Posterior cingulate gyrus (tissue), 11 donors: ENCODE data around the gene NR2C2AP.

Experiments
- DNase-seq, 10 donors: peaks; one replicate each; pipeline versions ENCODE4 v3.0.0 to v3.0.0-alpha.2; 2020 to 2021; ENCODE audit warnings: mixed read lengths in 3 of 10
- intact Hi-C: fragments of 100-400 bp; cut with DNase I; formaldehyde crosslinking; loops from one replicate; pipeline ENCODE4 v1.15.1; 2023

Gene NR2C2AP

DNA sequence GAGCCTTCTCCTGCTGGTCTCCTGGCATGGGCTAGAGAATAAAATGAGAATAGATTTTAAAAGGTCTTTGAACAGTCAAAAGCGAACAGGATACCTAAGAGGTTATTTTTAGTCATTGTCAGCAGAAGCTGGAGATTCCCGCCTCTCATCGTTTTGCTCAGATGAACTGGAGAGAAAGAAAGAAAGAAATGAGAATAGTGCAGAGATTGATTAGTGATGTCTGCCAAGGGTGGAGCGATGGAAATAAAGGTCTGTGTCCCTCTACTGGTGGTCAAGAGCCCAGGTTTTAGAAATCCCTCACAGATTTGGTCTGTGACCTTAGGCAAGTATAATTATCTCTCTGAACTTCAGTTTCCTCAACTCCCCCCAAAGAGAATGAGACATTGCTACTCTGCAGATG, 13.9 kb upstream of the NR2C2AP start:
- intact Hi-C loops, result no loop called here
- DNase-seq, result no peak

DNA sequence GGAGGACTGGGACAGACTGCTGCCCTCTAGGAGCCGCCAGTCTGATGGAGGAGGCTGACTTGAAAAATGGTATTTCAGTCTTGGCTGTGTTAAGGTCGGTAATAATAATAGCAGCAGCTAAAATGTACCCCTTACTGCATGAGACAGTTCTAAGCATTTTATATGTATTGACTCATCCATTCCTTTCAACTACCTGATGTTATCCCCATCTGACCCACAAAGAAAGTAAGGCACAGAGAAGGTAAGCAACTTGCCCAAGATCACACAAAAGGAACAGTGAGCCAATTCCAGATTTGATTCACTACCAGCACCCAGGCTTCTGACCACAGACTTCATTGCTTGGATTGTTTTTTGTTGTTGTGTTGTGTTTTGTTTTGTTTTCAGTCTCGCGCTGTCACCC, 12.6 kb upstream of the NR2C2AP start:
- DNase-seq, result no peak
- intact Hi-C loops, result no loop called here

DNA sequence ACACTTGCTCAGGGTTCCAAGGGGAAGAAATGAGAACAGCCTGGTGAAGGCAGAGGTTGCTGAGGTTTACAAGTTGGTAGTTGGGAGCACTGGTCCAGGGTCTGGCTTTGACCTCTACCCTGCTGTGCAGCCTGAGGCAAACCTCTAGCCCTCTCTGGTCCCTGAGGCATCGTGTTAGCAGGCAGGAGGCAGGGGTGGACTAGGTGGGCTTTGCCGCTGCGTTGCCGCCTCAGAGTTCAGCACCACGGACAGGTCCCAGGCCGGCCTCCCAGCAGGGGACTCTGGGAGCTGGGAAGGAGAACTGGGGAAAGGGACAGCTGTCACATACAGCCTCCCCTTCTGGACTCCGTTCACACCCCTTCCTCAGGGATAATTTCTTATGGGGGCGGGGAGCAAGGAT, 11.7 kb upstream of the NR2C2AP start:
- intact Hi-C loops, result no loop called here
- no peak for DNase-seq

DNA sequence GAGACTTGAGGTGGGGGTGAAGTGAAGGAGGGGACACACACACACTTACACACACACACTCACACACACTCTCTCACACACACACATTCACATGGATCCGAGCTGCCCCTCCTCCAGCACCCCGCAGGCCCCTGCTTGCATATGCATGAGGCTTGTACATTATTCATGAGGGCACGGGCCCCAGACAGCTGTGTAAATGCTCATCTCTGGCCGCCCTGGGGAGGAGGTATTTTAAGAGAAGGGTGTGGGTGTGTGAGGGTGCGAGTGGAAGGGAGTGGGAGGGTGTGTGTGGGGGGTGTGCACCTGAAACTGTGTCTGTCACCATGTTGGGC, 10.9 kb upstream of the NR2C2AP start:
- peak in 4 of 10 donors; percentile 27 to 88 (median 62) for DNase-seq
- intact Hi-C loops, result no loop called here

DNA sequence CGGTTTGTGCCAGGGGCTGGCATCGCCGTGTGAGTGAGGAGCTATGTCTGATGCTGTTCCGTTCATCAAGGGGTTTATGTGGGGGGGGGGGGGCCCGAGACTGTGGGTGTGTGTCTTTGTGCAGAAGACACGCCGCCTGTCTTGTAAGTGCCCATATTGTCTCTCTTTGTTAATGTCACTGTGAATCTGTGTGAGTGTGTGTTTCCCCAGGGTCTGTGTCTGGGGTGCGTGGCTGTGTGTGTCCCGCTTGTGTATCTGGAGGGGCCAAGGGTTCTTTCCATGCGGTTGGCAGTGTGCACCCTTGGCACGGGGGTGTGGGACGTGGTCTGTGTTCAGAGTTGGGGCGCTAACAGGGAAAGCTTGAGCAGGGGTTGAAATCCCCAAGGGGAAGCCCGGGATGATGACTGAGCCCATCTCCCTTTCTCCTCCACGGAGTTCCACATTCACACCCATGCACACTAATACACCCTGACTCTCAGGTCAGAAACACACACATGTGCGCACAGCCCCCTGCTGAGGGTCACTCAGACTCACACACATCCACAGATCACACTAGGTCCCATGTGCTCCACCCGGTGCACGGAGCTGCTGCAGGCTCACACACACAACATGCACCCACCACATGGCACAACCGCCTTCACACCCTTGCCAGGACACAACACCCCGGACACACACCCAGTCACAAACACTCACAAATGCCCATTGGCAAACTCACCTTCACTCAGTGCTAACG, 10.4 kb upstream of the NR2C2AP start:
- peak in 1 of 10 donors; percentile 23 for DNase-seq
- intact Hi-C loops, result no loop called here

DNA sequence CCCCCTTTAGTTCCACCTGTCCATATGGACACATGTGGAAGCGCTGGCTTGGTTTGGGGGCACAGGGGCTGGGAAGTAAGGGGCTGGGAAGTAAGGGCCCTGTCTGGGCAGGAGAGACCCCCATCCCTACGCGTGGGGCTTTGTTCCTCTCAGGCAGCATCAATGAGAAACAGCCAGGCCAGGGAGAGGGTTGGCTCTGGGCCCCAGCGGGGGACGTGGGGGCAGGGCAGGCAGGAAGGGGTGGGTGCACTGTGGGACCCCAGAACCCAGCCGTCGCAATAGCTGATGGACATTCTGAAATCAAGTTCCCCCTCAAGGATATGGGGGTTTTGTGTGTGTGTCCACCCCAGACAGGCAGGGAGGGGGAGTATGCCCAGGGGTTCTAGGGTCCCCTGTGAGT, 9.7 kb upstream of the NR2C2AP start:
- DNase-seq, result no peak
- intact Hi-C loops, result no loop called here

DNA sequence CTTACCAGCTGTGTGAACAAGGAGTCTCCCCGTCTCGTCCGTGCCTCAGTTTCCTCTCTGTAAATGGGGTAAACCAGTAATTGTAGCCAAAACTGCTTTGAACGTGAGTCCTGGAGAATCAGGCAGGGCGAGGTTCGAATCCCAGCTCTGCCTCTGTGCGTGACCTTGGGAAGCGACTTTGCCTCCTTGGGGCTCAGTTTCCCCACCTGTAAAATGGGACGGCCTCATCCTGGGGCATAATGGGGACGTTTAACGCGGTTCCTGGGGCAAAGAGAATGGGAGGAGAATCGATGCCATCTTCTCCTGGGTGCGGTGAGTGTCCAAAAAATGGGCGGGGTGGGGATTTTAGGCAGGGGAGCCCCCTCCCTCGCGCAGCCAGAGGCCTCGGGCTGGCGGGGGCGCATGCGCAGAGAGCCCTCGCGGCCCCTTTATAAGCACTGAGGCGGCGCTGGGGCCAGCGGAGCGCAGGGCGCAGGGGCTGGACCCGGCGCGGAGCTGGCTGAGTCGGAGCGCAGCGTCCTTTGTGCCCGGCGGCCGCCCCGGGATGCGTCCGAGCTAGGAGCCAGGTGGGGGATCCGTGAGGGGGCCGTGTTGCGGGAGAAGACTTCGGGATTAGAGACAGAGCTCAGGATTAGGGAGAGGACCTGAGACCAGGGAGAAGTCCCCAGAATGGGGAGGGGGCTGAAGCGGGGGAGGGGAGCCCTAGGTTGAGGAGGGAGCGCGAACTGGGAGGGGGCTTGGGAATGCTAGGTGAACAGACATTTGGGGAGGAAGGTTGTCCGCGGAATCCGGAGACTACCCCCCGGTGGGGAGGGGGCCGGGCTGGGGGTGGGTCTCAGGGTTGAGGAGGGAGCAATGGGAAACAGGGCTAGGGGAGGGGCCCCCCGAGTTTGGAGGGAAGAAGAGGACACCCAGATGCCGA, 8.5 kb upstream of the NR2C2AP start, which contains the start of gene NCAN:
Gene NCAN, plus strand, starts transcription at position 460 of the 922 bp plus-strand sequence. CDS start 4,996 bp downstream, outside the sequence.
- peak in 9 of 10 donors; percentile 40 to 93 (median 67) for DNase-seq
- intact Hi-C loops, result no loop called here

DNA sequence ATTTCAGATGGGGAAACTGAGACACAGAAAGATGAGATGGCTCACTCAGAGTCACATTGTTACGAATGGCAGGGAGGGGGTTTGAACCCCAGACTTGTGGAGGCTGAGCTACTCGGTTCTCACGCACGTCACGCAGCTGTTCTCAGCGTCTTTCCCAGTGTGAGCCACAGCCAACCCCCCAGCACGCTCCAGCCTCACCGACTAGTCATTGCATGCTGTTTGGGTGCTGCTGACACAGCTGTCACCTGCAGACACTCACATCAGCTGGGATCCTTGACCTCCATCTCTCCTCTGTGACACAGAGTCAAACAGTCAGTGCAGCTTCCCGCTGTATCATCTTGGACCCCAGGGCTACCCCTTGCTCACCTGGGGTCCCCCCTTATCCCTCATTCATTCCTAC, 6.2 kb upstream of the NR2C2AP start:
- intact Hi-C loops, result no loop called here
- DNase-seq, result no peak

DNA sequence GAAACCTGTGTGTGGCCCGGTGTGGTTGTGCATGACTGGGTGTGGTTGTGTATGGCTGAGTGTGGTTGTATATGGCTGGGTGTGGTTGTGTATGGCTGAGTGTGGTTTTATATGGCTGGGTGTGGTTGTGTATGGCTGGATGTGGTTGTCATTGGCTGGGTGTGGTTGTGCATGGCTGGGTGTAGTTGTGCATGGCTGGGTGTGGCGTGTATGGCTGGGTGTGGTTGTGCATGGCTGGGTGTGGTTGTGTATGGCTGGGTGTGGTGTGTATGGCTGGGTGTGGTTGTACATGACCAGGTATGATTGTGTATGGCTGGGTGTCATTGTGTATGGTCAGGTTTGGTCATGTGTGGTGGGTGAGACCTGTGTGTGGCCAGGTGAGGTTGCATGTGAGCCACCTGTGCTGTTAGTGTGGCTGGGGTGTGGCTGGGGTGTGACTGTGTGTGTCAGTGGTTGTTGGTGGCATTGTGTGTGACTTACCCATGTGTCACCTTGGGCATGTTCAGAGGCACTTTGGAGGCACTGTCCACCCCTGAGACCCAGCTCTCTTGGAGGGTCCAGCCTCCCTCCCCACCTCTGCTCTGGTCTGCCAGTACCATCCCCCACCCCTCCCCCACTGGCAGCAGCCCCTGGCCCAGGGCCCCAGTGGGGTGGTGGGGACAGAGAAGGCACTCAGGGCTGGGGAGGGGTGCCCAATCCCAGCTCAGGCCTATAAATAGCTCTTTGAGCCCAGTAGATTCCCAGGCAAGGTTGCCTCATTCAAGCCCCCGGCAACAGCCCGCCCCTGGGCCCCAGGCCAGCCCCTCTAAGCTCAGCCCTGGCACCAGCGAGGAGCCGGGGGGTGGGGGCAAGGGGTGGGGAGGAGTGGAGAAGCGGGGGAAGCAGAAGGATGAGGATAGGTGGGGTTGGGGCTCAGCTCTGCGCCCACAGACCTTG, 4.7 kb upstream of the NR2C2AP start:
- peak in 7 of 10 donors; percentile 12 to 84 (median 49) for DNase-seq
- intact Hi-C loops, result no loop called here

DNA sequence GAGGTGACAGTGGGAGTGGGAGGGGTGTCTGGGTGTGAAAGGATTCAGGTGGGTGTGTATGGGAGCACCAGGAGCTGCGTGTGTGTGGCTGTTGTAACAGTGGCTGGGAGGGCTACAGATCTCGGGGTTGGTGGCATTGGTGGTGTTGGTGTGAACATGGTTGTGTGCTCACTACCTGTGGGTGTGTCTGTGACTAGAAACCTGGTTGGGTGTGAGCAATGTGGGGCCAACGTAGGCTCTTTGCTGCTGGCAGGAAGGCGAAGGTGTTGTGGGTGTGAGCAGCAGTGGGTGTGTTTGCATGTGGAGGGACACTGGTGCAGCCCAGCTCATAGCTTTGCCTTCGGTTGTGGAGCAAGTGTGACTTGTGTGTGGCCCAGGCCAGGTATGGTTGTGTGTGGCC, 3.7 kb upstream of the NR2C2AP start:
- intact Hi-C loops, result no loop called here
- no peak for DNase-seq

DNA sequence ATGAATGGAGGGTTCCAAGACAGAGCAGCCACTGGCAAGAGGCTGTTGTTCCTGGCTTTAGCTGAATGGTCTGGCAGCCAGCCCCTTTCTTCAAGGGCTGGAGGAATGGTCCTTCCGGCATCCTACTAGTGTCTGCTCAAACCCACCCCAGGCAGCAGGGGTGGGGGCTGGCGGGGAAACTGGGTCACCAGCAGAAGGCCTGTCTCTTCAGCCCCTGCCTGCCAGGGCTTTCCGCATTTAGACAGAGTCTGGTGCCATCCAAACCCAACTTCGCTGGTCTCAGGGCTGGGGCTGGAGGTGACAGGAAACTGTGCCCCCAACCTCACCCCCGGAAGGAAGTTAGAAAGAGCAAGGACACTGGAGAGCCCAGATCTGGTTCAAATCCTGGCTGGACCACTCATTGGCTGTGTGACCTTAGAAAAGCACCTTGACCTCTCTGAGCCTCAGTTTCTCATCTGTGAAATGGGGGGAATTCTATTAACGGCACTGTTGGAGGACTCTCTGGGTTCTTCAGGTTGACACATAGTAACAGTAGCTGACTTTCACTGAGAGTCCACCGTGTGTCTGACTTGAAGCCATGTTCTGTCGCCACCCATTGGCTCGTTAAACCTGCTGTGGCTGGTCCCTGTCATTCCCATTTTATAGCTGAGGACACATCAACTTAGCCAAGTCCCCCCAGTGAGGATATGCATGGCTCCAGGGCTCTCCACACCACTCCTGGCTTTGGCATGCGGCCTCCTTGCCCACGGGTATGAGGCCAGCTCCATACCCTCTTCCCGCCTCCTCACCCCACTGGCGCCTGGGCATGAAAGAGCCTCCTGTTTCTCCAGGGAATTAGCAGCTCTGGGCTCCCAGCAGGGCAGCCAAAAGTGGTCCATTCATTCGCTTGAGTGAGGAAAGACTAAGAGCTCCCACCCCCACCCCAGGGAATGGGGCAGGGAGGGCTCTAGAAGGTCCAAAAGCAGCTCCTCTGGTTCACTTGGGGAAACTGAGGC, 2.5 kb upstream of the NR2C2AP start:
- intact Hi-C loops, result no loop called here
- peak in 8 of 10 donors; percentile 14 to 90 (median 57) for DNase-seq

DNA sequence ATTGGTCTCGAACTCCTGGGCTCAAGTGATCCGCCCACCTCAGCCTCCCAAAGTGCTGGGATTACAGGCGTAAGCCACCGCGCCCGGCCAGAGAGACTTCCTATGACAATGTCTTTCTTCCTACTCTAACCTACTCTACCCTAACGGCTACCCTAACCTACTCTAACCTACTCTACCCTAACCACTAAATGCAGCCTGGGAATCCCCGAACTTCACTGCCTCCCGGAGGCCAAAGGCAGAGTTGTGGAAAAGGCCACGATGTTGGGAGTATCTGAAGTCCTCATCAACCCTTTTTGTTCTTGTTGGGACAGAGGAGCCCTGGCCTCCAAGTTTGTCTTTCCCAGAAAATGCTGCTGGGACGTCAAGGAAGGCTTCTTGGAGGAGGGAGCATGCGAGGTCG, 967 bp upstream of the NR2C2AP start:
- intact Hi-C loops, result loop anchor here (5.0 kb wide), 1 partner anchor 118 kb away; the partner anchor contains the start of genes MAU2 and SUGP1
- no peak for DNase-seq

DNA sequence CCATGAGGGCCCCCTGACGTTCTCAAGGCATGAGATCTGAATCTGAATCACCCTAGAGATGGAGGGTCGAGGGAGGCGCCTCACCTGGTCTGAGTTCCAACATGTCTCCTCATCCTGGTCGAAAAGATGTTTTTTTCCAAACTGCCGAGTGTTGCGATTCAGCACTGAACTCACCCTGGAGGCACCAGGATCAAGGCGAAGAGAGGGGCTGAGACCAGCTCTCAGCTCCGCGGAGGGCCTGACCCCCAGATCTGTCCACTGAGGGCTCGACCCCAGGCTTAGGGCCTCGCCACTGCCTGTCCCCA, 555 bp downstream of the NR2C2AP start:
- DNase-seq, result no peak
- intact Hi-C loops, result loop anchor here (1.0 to 5.0 kb wide), 2 partner anchors 10 to 120 kb away; partner anchors contain the start of genes BORCS8, MAU2, RFXANK and SUGP1

DNA sequence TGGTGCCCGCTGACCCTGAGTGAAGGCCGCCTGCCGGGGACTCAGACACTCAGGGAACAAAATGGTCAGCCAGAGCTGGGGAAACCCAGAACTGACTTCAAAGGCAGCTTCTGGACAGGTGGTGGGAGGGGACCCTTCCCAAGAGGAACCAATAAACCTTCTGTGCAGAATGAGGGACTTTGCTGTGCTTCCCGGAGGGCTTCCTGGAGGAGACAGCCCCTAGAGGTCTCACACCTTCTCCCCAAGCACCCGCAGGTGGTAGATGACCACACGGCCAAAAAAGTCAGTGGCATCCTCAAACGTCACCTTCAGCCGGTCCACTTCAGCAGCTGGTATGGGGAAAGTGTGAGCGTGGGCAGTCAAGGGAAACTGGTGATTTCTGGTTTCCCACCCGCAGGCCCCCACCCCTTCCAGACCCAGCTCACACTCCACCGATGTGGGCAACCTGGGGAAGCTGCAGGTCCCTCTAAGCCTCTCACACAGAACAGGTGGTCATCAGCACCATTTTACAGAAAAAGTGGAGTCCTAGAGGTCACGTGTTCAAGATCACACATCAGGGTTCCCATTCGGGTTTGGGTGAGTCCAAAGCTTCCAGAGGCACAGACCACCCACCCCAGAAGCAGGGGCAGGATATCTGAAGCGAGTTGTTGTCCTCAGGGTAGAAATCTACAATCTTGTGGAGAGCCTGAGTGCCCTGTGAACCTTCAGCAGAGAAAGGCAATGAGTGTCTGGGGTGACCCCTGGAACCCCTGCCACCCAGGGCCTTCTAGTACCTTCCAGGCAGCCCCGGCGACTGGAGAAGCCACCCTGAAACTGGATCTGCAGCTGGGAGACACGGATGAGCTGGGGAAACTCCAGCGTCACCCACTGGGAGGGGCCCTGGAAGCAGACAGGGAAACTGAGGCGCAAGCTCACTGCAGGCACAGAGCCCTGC, 1.2 kb downstream of the NR2C2AP start:
- intact Hi-C loops, result loop anchor here (5.0 kb wide), 1 partner anchor 120 kb away; the partner anchor contains the start of genes MAU2 and SUGP1
- DNase-seq, result no peak

DNA sequence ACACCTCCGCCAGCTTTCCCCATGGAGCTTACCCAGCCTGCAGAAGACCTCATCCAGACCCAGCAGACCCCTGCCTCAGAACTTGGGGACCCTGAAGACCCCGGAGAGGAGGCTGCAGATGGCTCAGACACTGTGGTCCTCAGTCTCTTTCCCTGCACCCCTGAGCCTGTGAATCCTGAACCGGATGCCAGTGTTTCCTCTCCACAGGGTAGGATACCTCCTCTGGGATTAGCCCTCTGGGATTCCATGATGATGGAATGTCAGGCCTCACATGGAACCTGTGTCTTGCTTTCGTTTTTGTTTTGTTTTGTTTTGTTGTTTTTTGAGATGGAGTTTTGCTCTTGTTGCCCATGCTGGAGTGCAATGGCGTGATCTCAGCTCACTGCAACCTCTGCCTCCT, 9.3 kb downstream of the NR2C2AP start:
- no peak for DNase-seq
- intact Hi-C loops, result no loop called here

DNA sequence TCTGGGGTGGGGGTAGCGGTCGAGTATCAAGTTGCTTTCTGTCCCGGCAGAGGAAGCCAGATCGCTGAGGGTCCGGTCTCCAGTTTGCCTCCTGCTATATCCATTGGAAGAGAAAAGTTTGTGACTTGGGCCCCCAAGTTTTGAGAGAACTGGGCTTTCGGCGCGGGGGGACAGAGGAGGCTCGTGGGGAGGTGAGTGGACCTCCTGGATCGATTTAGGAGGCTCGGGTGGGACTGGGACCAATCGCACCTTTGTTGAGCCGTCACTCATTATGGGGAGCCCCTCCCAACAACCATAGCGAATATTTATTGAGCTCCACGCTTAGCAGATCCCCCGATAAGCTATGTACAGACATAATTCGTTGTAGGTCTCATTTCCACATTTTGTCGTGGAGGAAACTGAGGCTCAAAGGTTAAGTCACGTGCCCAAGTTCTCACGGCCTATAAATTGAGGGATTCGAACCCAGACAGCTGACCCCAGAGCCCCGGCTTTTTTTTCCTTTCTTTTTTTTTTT, 10.2 kb downstream of the NR2C2AP start:
- DNase-seq, result no peak
- intact Hi-C loops, result loop anchor here (1.0 kb wide), 1 partner anchor 10 kb away; the partner anchor contains the start of gene NR2C2AP

DNA sequence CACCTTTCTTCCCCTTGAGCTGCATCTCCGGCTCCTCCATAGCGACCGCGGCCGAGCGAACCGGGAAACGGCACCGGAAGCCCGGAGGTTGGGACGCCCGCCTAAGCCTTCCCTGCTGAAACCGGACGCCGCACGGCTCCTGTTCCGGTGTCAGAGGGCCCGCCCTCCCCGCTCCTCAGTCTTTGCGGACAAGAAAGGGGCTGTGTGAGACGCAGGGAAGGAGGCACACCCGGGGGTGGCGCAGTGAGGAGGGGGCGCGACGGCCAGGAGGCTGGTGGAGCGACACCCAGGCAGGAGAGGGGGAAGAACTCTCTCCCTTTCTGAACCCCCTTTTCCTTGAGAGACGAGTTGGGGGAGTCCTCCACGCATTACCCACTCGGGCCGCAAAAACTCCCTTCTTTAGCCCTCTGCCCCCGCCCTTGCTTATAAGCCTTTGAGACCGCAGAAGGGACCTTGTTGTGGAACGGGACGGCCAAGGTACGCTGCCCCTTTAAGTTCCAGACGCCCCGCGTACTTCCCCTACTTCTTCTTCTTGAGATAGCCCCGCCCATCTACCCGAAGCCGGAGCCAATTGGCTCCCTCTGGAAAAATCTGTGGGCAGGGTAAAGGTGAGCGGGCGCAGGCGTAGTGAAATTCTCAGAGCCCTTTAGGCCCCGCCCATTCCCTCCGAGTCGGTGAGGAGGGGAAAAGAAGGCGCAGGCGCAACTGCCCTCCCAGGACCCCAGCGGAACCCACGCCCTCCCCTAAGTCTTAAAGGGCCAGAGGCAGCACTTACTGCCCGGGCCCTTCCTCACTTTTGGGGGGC, 10.9 kb downstream of the NR2C2AP start, which contains the start of the genes BORCS8 and RFXANK:
Gene BORCS8, minus strand, starts transcription at position 75 of the 805 bp plus-strand sequence. Its CDS starts 35 bp downstream, at position 40.
Gene RFXANK, plus strand, starts transcription at position 181 of the 805 bp plus-strand sequence. CDS start 1,689 bp downstream, outside the sequence.
- peak; percentile 97 to 100 (median 98) for DNase-seq
- intact Hi-C loops, result loop anchor here (1.0 kb wide), 1 partner anchor 11 kb away; the partner anchor contains the start of gene NR2C2AP
